NCI-H2227 treated with DMSO at 0.1 percent for 48 hours (cell line): ENCODE measurements around the gene ZNF580.

Experiments used
- DNase-seq: peaks from one replicate; lab custom pipeline; 2025; lab: John Stamatoyannopoulos, UW

The ZNF580 gene

DNA sequence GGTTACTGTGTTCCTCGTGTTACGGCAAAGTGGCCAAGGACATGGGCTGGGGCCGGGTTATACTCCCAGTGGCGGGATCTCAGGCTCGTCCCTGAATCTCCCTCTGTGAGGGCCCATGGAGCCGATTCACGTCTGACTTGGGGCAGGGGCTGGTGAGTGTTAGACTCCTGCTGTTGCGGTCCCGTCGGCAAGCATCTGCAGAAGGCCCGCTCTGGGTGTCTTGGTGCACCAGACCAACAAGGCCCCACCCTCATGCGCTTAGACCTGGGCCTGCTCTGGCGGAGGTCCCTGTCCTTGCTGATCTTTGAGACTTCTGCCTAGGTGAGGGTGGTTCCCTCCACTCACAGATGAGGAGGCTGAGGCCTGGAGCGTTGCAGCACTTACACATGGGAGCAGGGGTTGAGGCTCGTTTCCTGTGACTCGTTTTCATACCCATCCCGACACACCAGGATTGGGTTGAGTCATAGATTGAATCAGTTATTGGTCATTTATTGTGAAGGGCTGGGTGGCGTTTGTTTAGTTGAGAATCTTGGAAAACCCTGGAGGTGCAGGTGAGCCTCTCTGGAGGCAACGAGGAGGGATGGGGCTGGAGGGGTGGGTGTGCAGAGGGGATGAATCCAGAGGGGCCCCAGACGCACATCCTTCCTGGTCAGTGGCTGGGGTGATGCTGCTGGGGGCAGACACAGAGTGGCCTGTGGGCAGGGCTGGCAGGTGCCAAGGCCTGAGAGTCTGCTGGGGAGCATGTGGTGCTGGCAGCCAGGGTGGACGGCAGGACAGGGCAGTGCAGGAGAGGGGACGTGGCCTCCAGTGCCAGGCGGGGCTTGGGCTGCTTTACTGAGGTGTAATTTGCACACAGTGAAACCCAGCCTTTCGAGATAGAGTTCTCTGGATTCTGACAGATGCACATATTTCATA, 38.8 kb downstream of the ZNF580 start:
- DNase-seq, result no peak

DNA sequence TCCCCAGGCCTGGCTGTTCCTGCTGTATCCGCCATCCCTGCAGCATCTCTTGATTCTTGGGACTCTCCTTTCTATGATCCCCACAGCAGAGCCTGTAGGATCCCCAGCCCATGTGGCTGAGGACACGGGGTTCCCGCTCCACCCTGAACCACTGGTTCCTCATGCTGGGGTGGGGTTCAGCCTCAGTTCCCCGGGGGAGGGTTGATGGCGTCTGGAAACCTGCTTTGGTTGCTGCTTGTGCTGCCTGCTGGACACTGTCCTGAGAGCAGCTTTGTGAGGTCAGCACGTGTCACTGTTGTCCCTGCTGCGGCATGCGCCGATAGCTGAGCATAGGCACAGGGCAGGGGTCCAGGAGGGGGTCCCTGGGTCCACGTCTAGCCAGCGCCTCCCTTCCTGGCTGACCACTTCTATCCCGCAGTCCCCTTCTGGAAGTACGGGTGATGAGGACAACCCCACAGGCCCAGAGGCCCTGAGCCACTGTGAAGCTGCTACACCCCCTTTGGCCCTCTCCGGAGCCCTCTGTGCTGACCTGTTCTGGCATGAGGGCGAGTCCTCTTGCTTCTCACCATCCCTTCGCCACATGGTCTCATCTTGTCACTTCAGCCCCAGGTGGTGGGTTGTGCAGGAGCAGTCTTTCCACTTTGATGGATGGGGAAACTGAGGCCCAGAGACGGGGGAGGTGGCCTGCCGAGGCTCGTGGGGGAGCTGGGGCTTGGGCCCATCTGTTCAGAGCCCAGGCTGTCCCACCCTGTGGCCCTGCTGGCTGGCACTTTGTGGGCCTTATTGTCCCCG, 39.7 kb downstream of the ZNF580 start:
- DNase-seq, result no peak

DNA sequence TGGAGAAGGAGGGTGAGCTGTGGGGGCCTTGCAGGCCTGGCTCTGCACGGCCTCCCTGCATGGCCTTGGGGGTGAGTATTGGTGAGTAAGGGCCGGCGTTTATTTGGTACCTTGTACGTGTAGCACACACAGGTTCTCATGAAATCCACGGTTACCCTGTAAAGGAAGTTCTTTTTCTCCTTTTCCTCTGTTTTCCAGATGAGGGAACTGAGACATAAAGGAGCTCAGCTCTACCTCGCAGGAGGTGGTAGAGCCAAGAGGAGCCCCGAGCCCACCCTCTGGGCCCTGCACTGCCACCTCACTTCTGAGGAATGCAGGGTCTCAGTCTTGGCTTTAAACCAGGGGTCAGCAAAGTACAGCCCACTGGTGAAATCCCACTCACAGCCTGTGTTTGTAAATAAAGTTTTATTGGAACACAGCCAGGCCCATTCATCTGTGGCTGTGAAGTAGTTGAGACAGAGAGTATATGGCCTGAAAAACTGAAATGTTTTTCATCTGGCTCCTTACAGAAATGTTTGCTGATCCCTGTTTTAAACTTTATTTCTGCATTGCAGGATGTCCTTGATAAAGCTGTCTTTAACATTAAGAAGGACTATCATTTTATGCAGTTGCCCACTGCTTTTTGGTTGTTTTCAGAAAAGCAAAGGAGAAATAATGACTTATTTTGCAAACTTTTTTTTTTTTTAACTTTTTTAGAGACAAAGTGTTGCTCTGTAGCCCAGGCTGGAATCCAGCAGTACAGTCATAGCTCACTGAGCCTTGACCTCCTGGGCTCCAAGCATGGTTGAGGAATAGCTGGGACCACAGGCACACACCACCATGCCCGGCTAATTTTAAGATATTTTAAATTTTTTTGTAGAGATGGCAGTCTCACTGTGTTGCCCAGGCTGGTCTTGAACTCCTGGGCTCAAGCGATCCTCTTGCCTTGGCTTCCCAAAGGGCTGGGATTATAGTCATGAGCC, 40.6 kb downstream of the ZNF580 start:
- DNase-seq, result no peak

DNA sequence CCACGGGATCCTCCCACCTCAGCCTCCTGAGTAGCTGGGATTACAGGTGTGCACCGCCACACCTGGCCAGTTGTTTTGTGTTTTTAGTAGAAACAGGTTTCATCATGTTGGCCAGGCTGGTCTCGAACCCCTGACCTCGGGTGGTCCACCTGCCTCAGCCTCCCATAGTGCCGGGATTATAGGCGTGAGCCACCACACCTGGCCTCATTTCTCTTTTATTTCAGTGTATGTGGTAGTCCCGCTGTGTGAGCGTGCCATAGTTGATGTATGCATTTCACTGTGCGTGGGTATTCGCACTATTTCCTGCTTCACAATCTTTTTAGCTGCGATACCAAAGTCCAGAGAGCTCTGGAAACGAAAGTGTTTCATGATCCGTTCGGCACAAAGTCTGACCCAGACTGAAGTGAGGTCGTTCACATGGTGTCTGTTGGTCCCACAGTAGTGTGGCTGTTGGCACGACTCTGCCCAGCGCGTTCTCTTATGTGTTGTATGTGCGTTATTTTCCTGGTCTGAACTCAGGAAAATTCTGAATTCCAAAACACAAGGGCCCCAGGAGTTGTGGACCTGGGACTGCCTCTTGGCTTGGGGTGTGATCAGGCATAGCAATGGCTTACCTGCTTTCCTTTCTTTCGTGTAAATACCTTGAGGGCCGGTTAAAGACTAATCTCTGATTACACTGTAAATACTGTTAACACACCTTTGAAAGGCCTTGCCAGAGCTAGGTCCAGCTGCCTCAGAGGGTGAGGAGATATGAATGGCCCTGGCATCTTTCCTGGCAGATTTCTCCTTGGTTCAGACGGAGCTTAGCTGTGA, 42.9 kb downstream of the ZNF580 start:
- no peak for DNase-seq

DNA sequence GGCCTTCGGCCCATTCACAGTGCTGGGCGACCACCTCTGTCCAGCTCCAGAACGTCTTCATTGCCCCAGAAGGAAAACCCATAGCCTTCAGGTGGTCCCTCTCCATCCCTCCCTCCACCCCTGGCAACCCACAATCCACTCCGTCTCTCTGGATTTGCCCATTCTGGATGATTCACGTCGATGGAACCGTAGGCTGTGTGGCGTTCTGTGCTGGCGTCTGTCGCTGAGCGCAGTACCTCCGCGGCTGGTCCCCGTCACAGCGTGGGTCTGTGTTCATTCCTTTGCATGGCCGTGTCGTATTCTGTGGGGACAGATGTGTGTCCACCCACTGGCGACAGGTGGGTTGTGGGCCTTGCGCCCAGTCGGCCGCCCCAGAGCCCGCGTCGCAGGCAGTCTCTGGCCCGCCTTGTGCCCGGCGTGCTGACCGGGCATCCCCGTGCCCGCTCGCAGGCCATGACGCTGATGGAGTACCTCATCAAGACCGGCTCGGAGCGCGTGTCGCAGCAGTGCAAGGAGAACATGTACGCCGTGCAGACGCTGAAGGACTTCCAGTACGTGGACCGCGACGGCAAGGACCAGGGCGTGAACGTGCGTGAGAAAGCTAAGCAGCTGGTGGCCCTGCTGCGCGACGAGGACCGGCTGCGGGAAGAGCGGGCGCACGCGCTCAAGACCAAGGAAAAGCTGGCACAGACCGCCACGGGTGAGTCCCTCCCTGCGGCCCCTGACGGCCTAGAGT, 44.3 kb downstream of the ZNF580 start:
- DNase-seq, result no peak

DNA sequence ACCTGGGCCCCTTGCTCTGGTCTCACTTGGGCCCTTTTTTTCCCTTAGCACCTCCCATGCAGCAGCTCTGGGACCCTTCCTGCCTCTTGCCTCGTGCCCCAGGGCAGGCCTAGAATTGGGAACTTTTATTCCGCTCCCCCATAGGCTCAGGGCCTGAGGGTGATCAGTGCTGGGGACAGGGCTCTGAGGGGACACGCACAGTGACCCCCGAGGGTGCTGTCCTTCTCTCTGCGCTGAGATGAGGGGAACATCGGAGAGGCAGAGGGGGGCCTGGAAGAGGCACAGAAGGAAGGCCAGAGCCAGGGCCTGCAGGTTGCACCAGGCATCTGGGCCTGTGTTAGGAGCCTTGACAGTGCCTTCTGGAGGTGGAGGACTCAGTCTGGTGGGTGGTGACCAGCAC, 45.0 kb downstream of the ZNF580 start:
- DNase-seq, result no peak

DNA sequence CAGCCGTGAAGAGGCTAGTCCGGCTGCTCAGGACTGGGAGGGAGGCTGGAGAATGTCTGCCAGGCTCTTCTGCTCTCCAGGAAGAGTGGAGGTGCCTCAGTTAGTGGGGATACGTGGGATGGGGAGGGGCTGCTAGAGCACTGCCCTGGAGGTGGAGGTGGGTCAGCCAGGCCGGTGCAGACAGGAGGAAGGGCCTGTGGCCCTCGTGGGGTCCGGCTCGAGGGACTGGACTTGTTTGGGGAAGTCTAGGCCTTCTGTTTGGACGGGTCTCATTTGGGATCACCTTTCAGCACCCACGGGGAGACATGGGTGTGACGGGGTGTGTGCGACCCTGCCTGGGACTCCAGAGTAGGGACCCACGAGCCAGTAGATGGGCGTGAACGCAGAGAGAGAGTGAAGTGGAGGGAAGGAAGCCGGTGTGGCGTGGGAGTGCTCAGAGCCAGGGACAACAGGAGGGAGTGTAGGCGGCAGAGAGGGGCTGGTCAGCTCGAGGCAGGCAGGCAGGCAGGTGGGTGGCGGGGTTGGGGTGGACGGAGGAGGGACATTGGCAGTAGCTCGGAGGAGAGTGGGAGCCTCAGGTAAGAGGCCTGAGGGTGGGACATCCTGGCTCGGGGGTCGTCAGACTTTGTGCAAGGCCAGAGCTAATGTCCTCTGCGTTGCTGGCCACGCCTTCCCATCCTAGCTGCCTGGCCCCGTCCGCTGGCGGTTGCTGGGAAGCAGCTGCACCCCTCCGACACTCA, 45.7 kb downstream of the ZNF580 start:
- DNase-seq, result no peak

DNA sequence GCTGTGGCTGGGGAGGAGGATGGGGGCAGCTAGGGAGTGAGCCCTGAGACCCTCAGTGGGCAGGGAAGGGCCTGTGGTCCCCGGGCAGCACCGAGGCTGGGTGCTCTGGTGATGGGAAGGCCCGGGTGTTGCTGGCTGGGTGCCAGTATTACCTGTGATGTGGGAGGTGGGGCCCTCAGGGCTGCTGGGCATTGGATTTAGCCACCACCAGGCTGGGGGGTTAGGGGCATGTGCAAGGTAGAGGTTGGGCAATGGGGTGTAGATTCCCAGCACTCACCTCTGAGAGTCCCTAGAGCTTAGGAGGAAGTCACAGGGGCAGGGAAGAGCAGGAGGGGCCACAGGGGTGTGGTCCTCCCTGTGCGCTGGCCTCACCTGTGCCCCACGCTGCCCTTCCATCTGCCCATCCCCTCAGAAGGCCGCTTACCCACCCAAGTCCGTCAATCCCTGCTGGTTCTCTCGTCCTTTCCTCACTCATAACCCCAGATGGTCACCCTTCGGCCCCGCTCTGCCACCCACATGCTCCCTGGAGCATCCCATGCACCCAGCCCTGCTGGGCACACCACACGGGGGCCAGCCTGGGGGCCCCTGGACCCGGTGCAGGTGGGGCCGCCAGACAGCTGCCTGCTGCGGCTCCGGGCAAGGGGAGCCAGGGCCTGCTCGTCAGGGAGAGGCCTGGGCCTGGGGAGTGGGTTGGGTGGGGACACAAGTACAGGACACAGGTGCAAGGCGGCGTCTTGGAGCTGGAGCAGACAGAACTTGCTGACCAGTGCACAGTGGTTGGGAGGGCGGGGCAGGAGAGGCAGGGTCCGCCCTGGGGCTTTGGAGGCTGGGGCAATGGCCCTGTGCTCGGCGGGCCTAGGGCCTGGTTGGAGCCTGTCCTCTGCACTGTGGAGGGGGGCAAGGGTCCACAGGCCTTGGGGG, 46.7 kb downstream of the ZNF580 start:
- no peak for DNase-seq

DNA sequence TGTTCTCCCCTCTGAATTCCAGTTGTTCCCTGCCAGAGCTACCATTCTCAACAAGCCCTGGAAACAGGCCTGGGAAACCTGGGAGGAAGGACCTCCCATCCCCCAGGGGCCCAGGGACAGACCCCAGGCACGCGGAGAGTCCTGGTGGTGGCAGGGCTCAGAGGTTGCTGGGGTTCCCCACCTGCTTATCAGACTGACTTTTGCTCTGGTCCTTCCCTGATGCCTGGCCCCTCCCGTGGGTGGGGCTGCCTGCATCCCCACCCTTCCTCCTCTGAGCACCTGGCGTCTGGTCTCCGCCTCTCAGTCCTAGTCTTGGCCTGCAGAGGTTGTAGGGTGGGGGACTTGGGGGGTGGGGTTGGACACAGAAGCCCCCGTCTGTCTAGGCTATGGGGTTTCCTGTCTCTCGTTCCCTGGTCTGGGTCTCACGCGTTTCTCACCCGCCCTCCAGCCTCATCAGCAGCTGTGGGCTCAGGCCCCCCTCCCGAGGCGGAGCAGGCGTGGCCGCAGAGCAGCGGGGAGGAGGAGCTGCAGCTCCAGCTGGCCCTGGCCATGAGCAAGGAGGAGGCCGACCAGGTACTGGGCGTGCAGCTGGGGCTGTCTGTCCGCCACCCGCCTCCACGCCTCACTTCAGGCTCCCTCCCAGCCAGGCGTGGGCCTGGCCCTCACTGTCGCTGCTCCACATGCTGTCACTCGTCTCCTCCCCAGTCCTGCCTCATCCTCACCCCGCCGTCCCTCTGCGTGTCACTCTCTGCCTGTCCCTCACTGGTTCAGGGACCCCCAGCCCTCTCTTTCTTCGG, 47.8 kb downstream of the ZNF580 start:
- peak; percentile 84 for DNase-seq

DNA sequence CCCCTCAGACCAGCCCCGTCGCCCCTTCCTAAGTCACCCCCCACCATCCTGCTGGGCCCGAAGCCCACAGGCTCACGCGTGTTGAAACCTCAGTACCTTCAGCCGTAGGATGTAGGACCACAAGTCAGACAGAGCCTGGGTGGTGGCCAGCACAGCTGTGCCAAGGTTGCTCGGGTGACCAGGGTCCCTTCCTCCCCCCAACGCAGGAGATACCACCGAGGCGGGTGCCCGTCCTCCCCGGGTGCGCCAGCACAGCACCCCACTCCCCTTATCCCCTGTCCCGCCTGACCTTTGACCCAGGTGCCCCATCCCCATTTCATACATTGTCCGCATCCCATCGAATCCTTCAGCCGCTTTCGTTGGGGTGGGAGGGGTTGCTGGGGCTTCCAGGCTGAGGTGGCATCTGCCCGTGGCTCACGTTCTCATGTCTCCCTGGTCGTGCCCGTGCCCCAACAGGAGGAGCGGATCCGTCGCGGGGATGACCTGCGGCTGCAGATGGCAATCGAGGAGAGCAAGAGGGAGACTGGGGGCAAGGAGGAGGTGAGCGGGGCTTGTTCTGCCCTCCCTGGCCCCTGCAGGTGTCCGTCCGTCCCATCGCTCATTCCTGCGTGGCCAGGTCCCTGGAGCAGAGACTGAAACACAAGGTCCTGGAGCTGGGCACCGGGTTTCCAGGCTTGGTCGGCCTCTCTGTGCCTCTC, 48.8 kb downstream of the ZNF580 start:
- no peak for DNase-seq

DNA sequence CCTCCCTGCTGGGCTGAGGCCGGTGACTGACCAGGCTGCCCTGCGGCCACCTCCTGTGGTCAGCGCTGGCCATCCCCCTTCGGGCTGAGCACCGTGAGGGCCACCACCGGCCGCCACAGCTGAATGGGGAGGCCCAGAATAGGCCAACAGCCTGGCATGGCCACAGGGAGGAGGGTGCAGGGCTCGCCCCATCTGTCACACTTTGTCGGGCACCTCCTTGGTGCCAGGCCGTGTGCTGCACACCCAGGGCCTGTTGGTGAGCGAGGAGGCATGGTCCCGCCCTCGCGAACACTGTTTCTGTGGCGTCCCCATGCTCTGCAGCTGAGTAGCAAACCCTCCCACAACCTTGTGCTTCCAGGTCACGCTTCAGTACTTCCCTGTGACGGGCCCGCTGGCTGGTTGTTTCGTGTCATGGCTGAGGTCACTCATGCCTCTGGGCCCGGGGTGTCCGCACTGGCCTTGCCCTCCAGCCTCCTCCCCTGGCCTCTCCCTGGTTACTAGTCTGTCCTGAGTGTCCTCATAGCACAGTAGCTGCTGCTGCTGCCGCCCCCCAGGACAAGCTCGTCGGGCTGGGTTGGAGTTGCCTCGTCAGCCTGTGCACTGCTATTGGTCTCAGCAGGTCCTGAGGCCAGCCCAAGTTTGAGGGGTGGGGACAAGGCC, 49.4 kb downstream of the ZNF580 start:
- DNase-seq, result no peak

DNA sequence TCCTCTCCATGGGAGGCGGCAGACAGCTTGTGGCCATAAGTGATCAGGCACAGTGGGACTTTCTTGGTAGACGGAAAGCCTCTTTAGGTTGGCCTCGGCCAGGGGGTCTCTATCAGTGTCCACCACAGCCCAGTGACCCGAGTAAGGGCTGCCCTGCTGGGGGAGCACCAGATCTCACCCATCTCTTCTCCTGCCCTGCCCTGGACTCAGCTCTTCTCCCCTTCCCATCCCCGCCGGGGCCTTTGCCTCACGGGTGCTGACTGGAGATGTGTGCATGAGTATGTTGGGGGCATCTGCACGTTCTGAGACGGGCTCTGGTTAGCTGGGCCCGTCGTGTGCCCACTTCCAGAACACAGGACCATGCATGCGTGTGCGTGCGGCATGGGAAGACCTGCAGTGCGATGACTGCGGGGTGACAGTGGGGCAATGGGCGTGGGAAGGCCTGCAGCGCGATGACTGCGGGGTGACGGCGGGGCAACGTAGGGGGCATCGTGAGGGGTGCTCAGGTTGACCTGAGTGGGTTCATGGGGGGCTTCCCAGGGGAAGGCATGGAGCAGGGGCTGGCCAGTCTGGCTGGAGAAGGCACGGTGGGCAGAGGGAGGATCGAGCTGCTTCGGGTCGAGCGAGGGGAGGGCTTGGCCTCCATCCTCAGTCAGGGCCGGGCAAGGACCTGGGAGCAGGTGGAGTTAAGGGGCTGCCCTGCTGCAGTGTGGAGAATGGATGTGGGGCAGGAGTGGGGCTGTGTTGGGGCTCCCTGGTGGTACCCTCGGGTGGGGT, 50.2 kb downstream of the ZNF580 start:
- DNase-seq, result no peak

DNA sequence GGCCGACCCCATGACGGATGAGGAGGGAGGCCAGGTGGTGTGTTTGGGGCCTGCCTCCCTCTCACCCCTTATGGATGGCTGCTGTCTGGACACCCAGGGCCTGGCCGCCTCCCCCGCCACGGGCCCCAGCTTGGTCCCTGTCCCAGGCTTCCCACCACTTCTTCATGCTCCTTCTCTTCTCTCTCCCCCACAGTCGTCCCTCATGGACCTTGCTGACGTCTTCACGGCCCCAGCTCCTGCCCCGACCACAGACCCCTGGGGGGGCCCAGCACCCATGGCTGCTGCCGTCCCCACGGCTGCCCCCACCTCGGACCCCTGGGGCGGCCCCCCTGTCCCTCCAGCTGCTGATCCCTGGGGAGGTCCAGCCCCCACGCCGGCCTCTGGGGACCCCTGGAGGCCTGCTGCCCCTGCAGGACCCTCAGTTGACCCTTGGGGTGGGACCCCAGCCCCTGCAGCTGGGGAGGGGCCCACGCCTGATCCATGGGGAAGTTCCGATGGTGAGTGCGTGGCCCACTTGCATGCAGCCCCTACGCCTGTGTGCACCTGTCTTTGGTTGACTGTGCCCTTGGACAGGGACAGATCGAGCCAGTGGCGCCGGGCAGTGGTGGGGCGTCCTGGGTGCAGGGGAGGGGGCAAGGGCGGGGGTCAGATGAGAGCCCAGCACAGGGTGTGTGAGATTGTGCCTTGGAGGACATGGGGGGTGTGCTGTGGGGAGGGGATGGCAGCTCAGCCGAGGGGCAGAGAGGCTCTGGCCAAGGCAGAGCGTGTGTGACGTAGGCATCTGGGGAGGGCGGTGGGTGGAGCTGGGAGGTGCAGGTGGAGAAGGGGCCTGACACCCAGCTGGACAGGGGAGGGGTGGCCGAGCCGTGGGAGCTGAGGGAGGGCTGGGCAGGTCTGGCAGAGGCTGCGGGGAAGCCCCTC, 51.0 kb downstream of the ZNF580 start:
- no peak for DNase-seq

DNA sequence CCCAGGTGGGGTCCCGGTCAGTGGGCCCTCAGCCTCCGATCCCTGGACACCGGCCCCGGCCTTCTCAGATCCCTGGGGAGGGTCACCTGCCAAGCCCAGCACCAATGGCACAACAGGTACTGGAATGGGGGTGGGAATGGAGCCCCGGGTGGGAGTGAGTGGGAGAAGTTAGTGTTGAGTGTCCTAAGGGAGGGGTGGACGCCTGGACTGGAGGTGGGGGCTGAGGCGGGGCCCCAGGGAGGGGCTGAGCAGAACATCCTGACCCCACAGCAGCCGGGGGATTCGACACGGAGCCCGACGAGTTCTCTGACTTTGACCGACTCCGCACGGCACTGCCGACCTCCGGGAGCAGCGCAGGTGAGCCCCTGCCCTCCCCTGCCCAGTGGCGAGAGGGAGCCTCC, 51.9 kb downstream of the ZNF580 start:
- no peak for DNase-seq
